MM.1S (cell line): ENCODE measurements around the gene CADPS.

ENCODE experiments used
- DNase-seq: peaks from one replicate; pipeline ENCODE4 v3.0.0-alpha.2; 2015
- H2AFZ ChIP-seq: fragments of 300-600 bp; sonication (generic); 2 replicates; pipeline ENCODE4 v1.6.0; 2016; ENCODE audit warnings: antibody characterized with exemption, low read length
- H3F3A ChIP-seq: fragments of 300-600 bp; sonication (generic); 2 replicates; pipeline ENCODE4 v1.6.1; 2016; ENCODE audit warnings: mild to moderate bottlenecking, antibody characterized with exemption, low read length, moderate library complexity, mixed read lengths; ENCODE audit not compliant: insufficient read depth
- H3K27ac ChIP-seq: fragments of 300-600 bp; sonication (generic); 2 replicates; pipeline ENCODE4 v1.5.1; 2016; ENCODE audit warnings: mild to moderate bottlenecking, low read length
- H3K27me3 ChIP-seq: fragments of 300-600 bp; sonication (generic); replicated peaks from 2 replicates; pipeline ENCODE4 v1.6.0; 2016; ENCODE audit warnings: low read length; ENCODE audit not compliant: insufficient read depth
- H3K36me3 ChIP-seq: fragments of 300-600 bp; sonication (generic); replicated peaks from 2 replicates; pipeline ENCODE4 v1.6.1; 2016; ENCODE audit warnings: mild to moderate bottlenecking, low read length, mixed read lengths; ENCODE audit not compliant: insufficient read depth
- H3K4me1 ChIP-seq: fragments of 300-600 bp; sonication (generic); 2 replicates; pipeline ENCODE4 v1.6.1; 2016; ENCODE audit warnings: low read length, mixed read lengths
- H3K4me2 ChIP-seq: fragments of 300-600 bp; sonication (generic); 2 replicates; pipeline ENCODE4 v1.6.0; 2016; ENCODE audit warnings: low read depth, low read length
- H3K4me3 ChIP-seq: fragments of 300-600 bp; sonication (generic); 2 replicates; pipeline ENCODE4 v1.5.1; 2016; ENCODE audit warnings: low read length, mixed read lengths
- H3K79me2 ChIP-seq: fragments of 300-600 bp; sonication (generic); 2 replicates; pipeline ENCODE4 v1.6.1; 2016; ENCODE audit warnings: mixed run types, low read length, mixed read lengths
- H3K9ac ChIP-seq: fragments of 300-600 bp; sonication (generic); 2 replicates; pipeline ENCODE4 v1.6.1; 2016; ENCODE audit warnings: low read length, mixed read lengths
- H3K9me2 ChIP-seq: fragments of 300-600 bp; sonication (generic); replicated peaks from 2 replicates; pipeline ENCODE4 v1.6.1; 2016; ENCODE audit warnings: mild to moderate bottlenecking, low read length, mixed read lengths; ENCODE audit not compliant: insufficient read depth
- H3K9me3 ChIP-seq: fragments of 300-600 bp; sonication (generic); replicated peaks from 2 replicates; pipeline ENCODE4 v1.6.1; 2016; ENCODE audit warnings: mild to moderate bottlenecking, low read length, mixed read lengths; ENCODE audit not compliant: insufficient read depth
- H4K20me1 ChIP-seq: fragments of 300-600 bp; sonication (generic); 2 replicates; pipeline ENCODE4 v1.6.1; 2016; ENCODE audit warnings: mild to moderate bottlenecking, low read length, moderate library complexity, mixed read lengths; ENCODE audit not compliant: insufficient read depth
- CTCF ChIP-seq: fragments of 300-600 bp; sonication (generic); IDR thresholded peaks from 2 replicates; pipeline ENCODE4 v1.5.1; 2016; ENCODE audit warnings: antibody characterized with exemption, low read length, mixed read lengths
- EZH2 ChIP-seq: fragments of 300-600 bp; sonication (generic); optimal IDR thresholded peaks from 2 replicates; pipeline ENCODE3; 2017; ENCODE audit warnings: low read depth, mild to moderate bottlenecking, antibody characterized with exemption, low read length, mixed read lengths
- EZH2phosphoT487 ChIP-seq: fragments of 300-600 bp; sonication (generic); IDR thresholded peaks from 2 replicates; pipeline ENCODE4 v1.6.1; 2018; ENCODE audit warnings: antibody characterized with exemption, low read length

The CADPS gene

GRCh38 chr3:62356356-62356755 lies 518.9 kb downstream of the CADPS start:
- H3K27ac ChIP-seq, result no peak overlapping the region

GRCh38 chr3:62355703-62356102 lies 519.5 kb downstream of the CADPS start:
- Histone ChIP-seq H4K20me1 (no peaks in the 10 kb centered on the region), H3K4me3 (no peak overlapping the region), H3K27me3 (no peaks in the 10 kb centered on the region), H3K9ac (no peak overlapping the region), H3K9me2 (no peaks in the 10 kb centered on the region), H3K4me2 (no peak overlapping the region), H3K9me3 (no peaks in the 10 kb centered on the region), H3K36me3 (no peaks in the 10 kb centered on the region), H3F3A (no peaks in the 10 kb centered on the region), H3K4me1 (no peaks in the 10 kb centered on the region), H3K79me2 (no peaks in the 10 kb centered on the region), H2AFZ (no peak overlapping the region), H3K27ac (no peak overlapping the region)
- no peak for DNase-seq
- TF ChIP-seq EZH2 (no peak), EZH2phosphoT487 (no peak), CTCF (no peak)

More at GRCh38 chr3:62356356-62356755, 518.9 kb downstream of the CADPS start:
- no peaks in the 10 kb centered on the region for H3K27me3 ChIP-seq
- no peak overlapping the region for H2AFZ ChIP-seq
- H3K9ac ChIP-seq, result no peak overlapping the region
- H3K4me3 ChIP-seq, result no peak overlapping the region
- H3K4me2 ChIP-seq, result no peak overlapping the region
- TF ChIP-seq EZH2phosphoT487 (no peak), EZH2 (no peak), CTCF (no peak)
- H3K4me1 ChIP-seq, result 0 out of 2 replicates have a peak, but pooled peaks cover 3% of the 10 kb centered on the region
- no peaks in the 10 kb centered on the region for H3K9me2 ChIP-seq
- H3F3A ChIP-seq, result no peaks in the 10 kb centered on the region
- no peaks in the 10 kb centered on the region for H4K20me1 ChIP-seq
- no peaks in the 10 kb centered on the region for H3K9me3 ChIP-seq
- H3K79me2 ChIP-seq, result no peaks in the 10 kb centered on the region
- DNase-seq, result no peak
- no peaks in the 10 kb centered on the region for H3K36me3 ChIP-seq
